GM12873 (cell line): ENCODE data around the gene PRRG2.

Experiments
- CTCF ChIP-seq: IDR thresholded peaks from 2 replicates; pipeline ENCODE4 v1.5.1; 2012; ENCODE audit warnings: low read depth, mild to moderate bottlenecking, moderate library complexity, low read length, control low read depth; ENCODE audit not compliant: insufficient read depth; ENCODE audit errors: missing control alignments

PRRG2 gene

DNA sequence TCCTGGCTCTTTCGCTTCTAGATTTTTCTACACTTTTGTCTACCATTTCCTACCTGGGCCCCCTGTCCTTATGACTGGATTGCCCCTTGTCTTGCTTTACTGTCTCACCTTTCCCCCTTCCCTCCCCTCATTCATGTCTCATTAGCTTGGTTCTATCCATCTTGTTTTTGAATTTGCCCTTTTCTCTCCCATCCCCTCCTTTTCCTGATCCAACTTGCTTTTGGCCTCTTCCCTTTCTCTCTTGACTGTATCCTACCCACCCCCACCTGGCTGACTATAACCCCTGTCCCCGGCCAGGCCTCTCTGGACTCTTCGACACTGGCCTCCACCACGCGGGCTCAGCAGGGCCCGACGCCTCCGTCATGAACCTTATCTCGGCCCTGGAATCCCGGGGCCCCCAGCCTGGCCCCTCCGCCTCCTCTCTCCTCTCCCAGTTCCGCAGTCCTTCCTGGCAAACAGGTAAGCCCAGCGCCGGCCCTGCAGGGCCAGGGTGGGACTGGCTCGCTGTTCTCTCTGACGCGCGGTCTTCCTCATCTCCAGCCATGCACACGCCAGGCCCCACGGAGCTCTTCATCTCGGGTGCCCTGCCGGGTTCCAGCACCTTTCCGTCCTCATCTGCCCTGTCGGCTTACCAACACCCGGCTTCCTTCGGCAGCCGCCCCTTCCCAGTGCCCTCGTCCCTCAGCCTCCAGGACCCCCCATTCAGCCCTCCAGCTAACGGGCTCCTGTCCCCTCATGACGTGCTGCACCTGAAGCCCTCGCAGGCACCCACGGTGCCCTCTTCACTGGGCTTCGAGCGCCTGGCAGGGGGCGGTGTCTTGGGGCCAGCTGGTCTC is 13.3 kb downstream of the PRRG2 start:
- TF ChIP-seq CTCF: no peak

DNA sequence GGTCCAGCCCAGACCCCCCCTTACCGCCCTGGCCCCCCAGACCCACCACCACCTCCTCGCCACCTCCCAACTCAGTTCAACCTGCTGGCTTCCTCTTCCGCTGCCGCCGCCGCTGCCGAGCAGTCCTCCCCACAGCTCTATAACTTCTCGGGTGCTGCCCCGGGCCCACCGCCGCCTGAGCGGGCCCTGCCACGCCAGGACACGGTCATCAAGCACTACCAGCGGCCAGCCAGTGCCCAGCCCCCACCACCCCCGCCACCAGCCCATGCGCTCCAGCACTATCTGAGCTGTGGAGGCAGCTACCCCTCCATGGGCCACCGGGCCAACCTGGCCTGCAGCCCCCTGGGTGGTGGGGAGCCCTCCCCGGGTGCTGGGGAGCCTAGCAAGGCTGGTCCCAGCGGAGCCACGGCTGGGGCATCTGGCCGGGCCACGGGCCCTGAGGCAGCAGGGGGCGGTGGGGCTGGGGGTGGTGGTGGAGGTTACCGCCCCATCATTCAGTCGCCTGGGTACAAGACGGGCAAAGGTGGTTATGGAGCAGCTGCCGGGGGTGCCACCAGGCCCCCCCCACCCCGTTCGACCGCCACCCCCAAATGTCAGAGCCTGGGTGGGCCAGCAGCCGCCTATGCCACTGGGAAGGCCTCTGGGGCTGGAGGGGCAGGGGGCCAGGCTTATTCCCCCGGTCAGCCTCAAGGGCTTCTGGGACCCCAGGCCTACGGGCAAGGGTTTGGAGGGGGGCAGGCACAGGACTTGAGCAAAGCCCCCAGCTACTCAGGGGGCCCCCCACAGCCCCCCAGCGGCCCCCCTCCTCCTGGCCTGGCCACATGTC is 14.1 kb downstream of the PRRG2 start:
- TF ChIP-seq CTCF: no peak

DNA sequence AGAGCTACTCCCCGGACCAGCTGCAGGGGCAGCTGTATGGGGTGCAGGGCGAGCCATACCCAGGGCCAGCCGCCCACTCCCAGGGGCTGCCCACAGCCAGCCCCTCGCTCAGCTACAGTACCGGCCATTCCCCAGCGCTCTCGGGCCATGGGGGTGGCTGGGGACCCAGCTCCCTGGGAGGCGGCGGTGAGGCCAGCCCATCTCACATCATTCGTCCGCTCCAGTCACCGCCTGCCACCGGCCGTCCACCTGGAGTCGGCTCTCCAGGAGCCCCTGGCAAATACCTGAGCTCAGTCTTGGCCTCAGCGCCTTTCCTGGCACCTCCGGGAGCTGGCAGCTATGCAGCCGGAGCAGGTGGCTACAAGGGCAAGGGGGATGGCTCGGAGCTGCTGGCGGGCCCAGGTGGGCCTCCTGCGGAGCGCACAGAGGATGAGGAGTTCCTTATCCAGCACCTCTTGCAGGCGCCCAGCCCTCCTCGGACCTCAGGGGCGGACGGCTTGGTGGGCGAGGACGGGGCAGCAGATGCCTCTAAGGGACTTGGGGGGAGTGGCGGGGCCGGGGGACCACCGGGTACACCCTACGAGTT is 14.8 kb downstream of the PRRG2 start:
- no peak for TF ChIP-seq CTCF

GRCh38 chr19:49596407-49596806 is 15.3 kb downstream of the PRRG2 start:
- TF ChIP-seq CTCF: no peak

GRCh38 chr19:49596954-49597702 is 16.0 kb downstream of the PRRG2 start:
- TF ChIP-seq CTCF: no peak

GRCh38 chr19:49597703-49597974 is 16.5 kb downstream of the PRRG2 start:
- TF ChIP-seq CTCF: no peak
